K562 (cell line): Measurements from ENCODE around the gene AGPAT4. TPM values are rescaled to one million over a fixed set of nuclear protein-coding genes. Genes with fewer than 3 reads are reported as not detected.

Experiments
- ARID2 ChIP-seq: fragments of 450-650 bp; IDR thresholded peaks from 2 replicates; pipeline ENCODE4 v1.6.1; 2017; ENCODE audit warnings: antibody characterized with exemption, mild to moderate bottlenecking
- BMI1 ChIP-seq: fragments of 150-350 bp; IDR thresholded peaks from 2 replicates; pipeline ENCODE4 v1.6.1; 2014; ENCODE audit warnings: low read length
- CCNT2 ChIP-seq: IDR thresholded peaks from 2 replicates; pipeline ENCODE4 v1.6.1; 2011; ENCODE audit warnings: borderline replicate concordance, low read depth, mild to moderate bottlenecking, moderate library complexity, mixed read lengths, low read length; ENCODE audit not compliant: insufficient read length; ENCODE audit errors: extremely low read depth
- DMBX1 ChIP-seq: fragments of 250-450 bp; sonication (Bioruptor Pico); IDR thresholded peaks from 2 replicates; pipeline ENCODE4 v1.8.0; 2022; ENCODE audit warnings: inconsistent platforms, mild to moderate bottlenecking, moderate library complexity, borderline replicate concordance
- ELF1 ChIP-seq: fragments of 200-800 bp; sonication (Bioruptor generic); IDR thresholded peaks from 2 replicates; pipeline ENCODE4 v1.6.1; 2016; ENCODE audit warnings: missing genetic modification characterization, missing compliant biosample characterization
- ETV1 ChIP-seq: fragments of 450-650 bp; conservative IDR thresholded peaks from 2 replicates; pipeline ENCODE4 v1.6.1; 2016; ENCODE audit warnings: missing genetic modification characterization, control low read depth, low read depth, missing compliant biosample characterization
- MAFG ChIP-seq: fragments of 450-650 bp; conservative IDR thresholded peaks from 2 replicates; pipeline ENCODE4 v1.6.1; 2016; ENCODE audit warnings: missing genetic modification characterization, missing compliant biosample characterization
- MTA3 ChIP-seq: fragments of 450-650 bp; formaldehyde crosslinking; IDR thresholded peaks from 2 replicates; pipeline ENCODE4 v1.6.1; 2017; ENCODE audit warnings: mild to moderate bottlenecking, borderline replicate concordance
- MTF1 ChIP-seq: fragments of 250-450 bp; sonication (Bioruptor Pico); IDR thresholded peaks from 2 replicates; pipeline ENCODE4 v1.9.0; 2021; ENCODE audit warnings: moderate library complexity, mild to moderate bottlenecking, inconsistent platforms, borderline replicate concordance
- NR2C2 ChIP-seq, 2 experiments: fragments of 200-800 bp in 1 of 2; sonication (Bioruptor generic) in 1 of 2; sonication (generic) in 1 of 2; formaldehyde crosslinking in 1 of 2; IDR thresholded peaks; 2 replicates each; pipeline versions ENCODE4 v1.6.1 to v1.8.0; 2016 to 2022; ENCODE audit warnings: mild to moderate bottlenecking in 1 of 2, missing compliant biosample characterization in 1 of 2, missing genetic modification characterization in 1 of 2, missing genetic modification reagents in 1 of 2
- RUNX1 ChIP-seq: sonication (generic); IDR thresholded peaks from 2 replicates; pipeline ENCODE4 v1.6.1; 2016; ENCODE audit warnings: antibody characterized with exemption, low read depth
- SMAD4 ChIP-seq: fragments of 250-450 bp; sonication (Bioruptor Pico); conservative IDR thresholded peaks from 2 replicates; pipeline ENCODE4 v1.8.0; 2021; ENCODE audit warnings: inconsistent platforms, mild to moderate bottlenecking, moderate library complexity
- ZEB2 ChIP-seq: fragments of 450-650 bp; IDR thresholded peaks from 2 replicates; pipeline ENCODE4 v1.6.1; 2016
- ZFP1 ChIP-seq: fragments of 450-650 bp; formaldehyde crosslinking; IDR thresholded peaks from 2 replicates; pipeline ENCODE4 v1.4.0; 2020; ENCODE audit warnings: mild to moderate bottlenecking, mixed read lengths
- ZNF717 ChIP-seq: fragments of 250-450 bp; sonication (Bioruptor Pico); IDR thresholded peaks from 2 replicates; pipeline ENCODE4 v1.5.0; 2021
- polyA plus RNA-seq, 8 experiments: library from polyadenylated mRNA; depleted of rRNA in 4 of 8; stranded (reverse) in 5 of 8; unstranded in 3 of 8; fragments of >200 nt; fragmentation: Nextera tagmentation in 2 of 8; fragmentation: Illumina TruSeq in 1 of 8; extraction: Ambion mirVana in 2 of 8; extraction: Trizol in 1 of 8; gene quantifications; 2 replicates each; pipeline versions ENCODE4 v1.2.1 to v1.2.3, GENCODE V29; 2011 to 2014; ENCODE audit warnings: inconsistent platforms in 1 of 8, missing spikeins in 1 of 8
- total RNA-seq, 7 experiments: library from RNA; depleted of rRNA in 6 of 7; stranded (reverse); fragments of >200 nt in 6 of 7; fragmentation: Illumina TruSeq in 2 of 7; extraction: Trizol in 2 of 7; gene quantifications; 2 replicates each; pipeline versions ENCODE4 v1.2.1 to v1.2.3, GENCODE V29; 2011 to 2021; ENCODE audit warnings: low replicate concordance in 1 of 7
- TF ChIP-seq, protein P1 (sequence below): fragments of 250-450 bp; sonication (Bioruptor Pico); IDR thresholded peaks from 2 replicates; pipeline ENCODE4 v1.4.0; 2020; ENCODE audit warnings: mild to moderate bottlenecking, moderate library complexity
- TF ChIP-seq, protein P2 (sequence below): fragments of 450-650 bp; formaldehyde crosslinking; IDR thresholded peaks from 2 replicates; pipeline ENCODE4 v1.4.0; 2020; ENCODE audit warnings: mild to moderate bottlenecking, moderate library complexity
- TF ChIP-seq, protein P3 (sequence below): sonication (generic); formaldehyde crosslinking; IDR thresholded peaks from 2 replicates; pipeline ENCODE4 v1.8.1; 2023; ENCODE audit warnings: mild to moderate bottlenecking, missing genetic modification reagents
- TF ChIP-seq, protein P4 (sequence below): fragments of 450-650 bp; formaldehyde crosslinking; IDR thresholded peaks from 2 replicates; pipeline ENCODE4 v1.4.0; 2020; ENCODE audit warnings: mild to moderate bottlenecking, moderate library complexity

Gene AGPAT4
- total and polyA plus RNA-seq, 9 of the 15 experiments (the other 6 are each of a cell fraction or from before 2014, with no cell fraction given) = 2.2 to 15.0 (median 5.7) TPM

- TF ChIP-seq, protein P1, sequence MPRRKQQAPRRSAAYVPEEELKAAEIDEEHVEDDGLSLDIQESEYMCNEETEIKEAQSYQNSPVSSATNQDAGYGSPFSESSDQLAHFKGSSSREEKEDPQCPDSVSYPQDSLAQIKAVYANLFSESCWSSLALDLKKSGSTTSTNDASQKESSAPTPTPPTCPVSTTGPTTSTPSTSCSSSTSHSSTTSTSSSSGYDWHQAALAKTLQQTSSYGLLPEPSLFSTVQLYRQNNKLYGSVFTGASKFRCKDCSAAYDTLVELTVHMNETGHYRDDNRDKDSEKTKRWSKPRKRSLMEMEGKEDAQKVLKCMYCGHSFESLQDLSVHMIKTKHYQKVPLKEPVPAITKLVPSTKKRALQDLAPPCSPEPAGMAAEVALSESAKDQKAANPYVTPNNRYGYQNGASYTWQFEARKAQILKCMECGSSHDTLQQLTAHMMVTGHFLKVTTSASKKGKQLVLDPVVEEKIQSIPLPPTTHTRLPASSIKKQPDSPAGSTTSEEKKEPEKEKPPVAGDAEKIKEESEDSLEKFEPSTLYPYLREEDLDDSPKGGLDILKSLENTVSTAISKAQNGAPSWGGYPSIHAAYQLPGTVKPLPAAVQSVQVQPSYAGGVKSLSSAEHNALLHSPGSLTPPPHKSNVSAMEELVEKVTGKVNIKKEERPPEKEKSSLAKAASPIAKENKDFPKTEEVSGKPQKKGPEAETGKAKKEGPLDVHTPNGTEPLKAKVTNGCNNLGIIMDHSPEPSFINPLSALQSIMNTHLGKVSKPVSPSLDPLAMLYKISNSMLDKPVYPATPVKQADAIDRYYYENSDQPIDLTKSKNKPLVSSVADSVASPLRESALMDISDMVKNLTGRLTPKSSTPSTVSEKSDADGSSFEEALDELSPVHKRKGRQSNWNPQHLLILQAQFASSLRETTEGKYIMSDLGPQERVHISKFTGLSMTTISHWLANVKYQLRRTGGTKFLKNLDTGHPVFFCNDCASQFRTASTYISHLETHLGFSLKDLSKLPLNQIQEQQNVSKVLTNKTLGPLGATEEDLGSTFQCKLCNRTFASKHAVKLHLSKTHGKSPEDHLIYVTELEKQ (CRISPR knock-in tag) = peak; percentile 89
- TF ChIP-seq NR2C2 (CRISPR knock-in tag; IDR thresholded peaks at IDR 0.05) = no peak
- peak; percentile 45; the same call in 1 of the 2 replicates for TF ChIP-seq NR2C2 (tag; IDR thresholded peaks at IDR 0.05)
- peak; percentile 79; the same call in 1 of the 2 replicates for TF ChIP-seq MTF1 (CRISPR knock-in tag)
- TF ChIP-seq MAFG = 0 out of 2 replicates have a peak, but pooled peaks have one; percentile 22
- TF ChIP-seq SMAD4 (CRISPR knock-in tag) = peak; percentile 95
- TF ChIP-seq ZNF717 (CRISPR knock-in tag) = 0 out of 2 replicates have a peak, but pooled peaks have one; percentile 25
- TF ChIP-seq, protein P2, sequence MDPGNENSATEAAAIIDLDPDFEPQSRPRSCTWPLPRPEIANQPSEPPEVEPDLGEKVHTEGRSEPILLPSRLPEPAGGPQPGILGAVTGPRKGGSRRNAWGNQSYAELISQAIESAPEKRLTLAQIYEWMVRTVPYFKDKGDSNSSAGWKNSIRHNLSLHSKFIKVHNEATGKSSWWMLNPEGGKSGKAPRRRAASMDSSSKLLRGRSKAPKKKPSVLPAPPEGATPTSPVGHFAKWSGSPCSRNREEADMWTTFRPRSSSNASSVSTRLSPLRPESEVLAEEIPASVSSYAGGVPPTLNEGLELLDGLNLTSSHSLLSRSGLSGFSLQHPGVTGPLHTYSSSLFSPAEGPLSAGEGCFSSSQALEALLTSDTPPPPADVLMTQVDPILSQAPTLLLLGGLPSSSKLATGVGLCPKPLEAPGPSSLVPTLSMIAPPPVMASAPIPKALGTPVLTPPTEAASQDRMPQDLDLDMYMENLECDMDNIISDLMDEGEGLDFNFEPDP = peak; percentile 91; the same call in 1 of the 2 replicates
- TF ChIP-seq, protein P3, sequence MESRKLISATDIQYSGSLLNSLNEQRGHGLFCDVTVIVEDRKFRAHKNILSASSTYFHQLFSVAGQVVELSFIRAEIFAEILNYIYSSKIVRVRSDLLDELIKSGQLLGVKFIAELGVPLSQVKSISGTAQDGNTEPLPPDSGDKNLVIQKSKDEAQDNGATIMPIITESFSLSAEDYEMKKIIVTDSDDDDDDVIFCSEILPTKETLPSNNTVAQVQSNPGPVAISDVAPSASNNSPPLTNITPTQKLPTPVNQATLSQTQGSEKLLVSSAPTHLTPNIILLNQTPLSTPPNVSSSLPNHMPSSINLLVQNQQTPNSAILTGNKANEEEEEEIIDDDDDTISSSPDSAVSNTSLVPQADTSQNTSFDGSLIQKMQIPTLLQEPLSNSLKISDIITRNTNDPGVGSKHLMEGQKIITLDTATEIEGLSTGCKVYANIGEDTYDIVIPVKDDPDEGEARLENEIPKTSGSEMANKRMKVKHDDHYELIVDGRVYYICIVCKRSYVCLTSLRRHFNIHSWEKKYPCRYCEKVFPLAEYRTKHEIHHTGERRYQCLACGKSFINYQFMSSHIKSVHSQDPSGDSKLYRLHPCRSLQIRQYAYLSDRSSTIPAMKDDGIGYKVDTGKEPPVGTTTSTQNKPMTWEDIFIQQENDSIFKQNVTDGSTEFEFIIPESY (CRISPR knock-in tag) = no peak
- TF ChIP-seq, protein P4, sequence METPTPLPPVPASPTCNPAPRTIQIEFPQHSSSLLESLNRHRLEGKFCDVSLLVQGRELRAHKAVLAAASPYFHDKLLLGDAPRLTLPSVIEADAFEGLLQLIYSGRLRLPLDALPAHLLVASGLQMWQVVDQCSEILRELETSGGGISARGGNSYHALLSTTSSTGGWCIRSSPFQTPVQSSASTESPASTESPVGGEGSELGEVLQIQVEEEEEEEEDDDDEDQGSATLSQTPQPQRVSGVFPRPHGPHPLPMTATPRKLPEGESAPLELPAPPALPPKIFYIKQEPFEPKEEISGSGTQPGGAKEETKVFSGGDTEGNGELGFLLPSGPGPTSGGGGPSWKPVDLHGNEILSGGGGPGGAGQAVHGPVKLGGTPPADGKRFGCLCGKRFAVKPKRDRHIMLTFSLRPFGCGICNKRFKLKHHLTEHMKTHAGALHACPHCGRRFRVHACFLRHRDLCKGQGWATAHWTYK = peak; percentile 95; the same call in 1 of the 2 replicates
- peak; percentile 61; the same call in 1 of the 2 replicates for TF ChIP-seq ZFP1 (CRISPR knock-in tag)
- no peak for TF ChIP-seq CCNT2
- TF ChIP-seq RUNX1 = no peak
- peak; percentile 58 for TF ChIP-seq ETV1
- TF ChIP-seq BMI1 = no peak
- 0 out of 2 replicates have a peak, but pooled peaks have one; percentile 68 for TF ChIP-seq DMBX1
- no peak for TF ChIP-seq ARID2
- TF ChIP-seq MTA3 = no peak
- TF ChIP-seq ELF1 = no peak
- TF ChIP-seq ZEB2 = no peak
These were observed 63.0 kb downstream of the AGPAT4 start (continued) for GRCh38 chr6:161210857-161211256.
